Epithelial cell of esophagus (primary cell): ENCODE data around the gene HOXD13.

Source experiments
- DNase-seq: peaks from one replicate; pipeline ENCODE4 v3.0.0; 2010; ENCODE audit warnings: low read depth
- H3K4me3 ChIP-seq: 2 replicates; pipeline ENCODE4 v1.5.1; 2011; ENCODE audit warnings: mild to moderate bottlenecking, low read length, control low read depth
- TF ChIP-seq, protein P1 (sequence below): IDR thresholded peaks from 2 replicates; pipeline ENCODE4 v1.5.1; 2011; ENCODE audit warnings: low read depth, mild to moderate bottlenecking, low read length, control low read depth, inconsistent platforms; ENCODE audit not compliant: insufficient read depth; ENCODE audit errors: missing control alignments

The HOXD13 gene

DNA sequence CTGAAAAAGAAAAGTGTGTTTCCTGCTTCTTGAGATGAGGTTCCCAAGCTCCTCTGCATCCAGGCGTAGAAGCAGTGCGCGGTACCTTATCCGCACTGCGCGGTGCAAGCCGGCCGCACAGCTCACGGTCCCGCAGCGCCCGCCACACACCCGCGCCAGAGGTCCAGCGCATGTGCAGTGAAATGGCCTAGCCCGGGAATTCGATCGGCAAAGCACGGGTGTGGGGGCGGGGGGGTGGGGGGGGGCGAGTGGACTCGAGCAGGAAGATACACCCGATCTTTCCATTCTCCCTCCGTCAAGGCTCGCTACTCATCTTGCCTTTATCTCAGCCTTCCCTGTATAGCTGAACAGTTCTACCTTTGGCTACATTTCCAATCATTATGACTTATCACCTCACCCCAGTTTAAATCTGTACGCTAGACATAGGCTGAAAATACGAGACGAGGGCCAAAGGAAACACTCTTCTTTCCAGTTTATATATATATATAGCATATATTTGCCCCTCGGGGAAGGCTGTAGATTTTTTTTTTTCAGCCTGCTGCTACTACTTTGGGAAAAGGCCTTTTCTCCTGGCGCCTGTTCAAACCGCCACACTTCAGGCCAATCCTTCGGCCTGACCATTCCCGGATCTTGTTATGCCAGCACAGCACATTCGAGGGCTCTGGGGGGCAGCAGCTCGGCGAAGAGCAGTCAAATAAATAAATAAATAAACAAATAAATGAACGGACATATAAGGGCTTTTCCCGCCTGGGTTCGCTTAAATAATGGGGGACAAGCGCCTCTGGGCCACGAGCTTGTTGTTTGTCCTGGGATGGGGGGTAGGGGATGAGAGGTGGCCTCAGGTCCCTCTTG, 47.4 kb downstream of the HOXD13 start:
- DNase-seq: no peak
- no peak overlapping the region for H3K4me3 ChIP-seq

DNA sequence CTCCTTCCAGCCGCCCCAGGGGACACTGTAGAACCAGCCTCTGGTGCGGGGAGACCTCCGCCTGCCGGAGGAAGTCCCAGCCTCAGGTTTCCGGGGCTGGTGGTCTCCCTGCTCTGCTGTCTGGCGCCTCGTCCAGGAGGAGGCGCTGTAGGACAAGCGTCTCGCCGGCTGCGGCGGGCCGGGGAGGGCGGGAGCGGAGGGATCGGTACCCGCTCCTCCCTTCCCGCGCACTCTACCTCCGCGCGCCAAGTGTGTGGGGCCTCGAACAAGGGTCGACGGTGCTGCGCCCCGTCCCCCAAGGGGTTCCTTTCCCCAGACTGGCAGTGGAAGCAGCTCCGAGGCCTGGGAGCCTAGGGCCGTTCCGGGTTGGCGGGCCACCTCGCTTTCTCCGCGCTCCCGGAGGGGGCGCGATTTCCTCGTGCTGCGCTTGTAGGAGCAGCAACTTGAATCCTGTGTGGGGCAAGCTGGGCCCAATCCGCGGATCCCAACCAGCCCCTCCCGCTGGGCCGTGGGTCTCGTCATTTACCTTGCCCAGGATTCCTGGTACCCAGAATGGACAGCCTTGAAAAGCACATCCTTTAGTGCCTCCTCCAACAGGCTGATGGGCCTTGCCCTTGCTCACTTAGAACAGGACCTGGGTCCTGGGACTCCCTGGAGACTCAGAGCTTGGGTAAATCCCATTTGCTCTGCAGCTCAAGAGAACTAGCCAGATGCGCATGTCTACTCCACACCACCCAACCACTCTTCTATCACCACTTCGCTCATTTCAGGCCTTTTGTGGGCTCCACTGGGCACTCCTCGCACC, 48.2 kb downstream of the HOXD13 start:
- peak overlapping the region; percentile 33 for H3K4me3 ChIP-seq
- peak; percentile 65 for DNase-seq
- TF ChIP-seq, protein P1, sequence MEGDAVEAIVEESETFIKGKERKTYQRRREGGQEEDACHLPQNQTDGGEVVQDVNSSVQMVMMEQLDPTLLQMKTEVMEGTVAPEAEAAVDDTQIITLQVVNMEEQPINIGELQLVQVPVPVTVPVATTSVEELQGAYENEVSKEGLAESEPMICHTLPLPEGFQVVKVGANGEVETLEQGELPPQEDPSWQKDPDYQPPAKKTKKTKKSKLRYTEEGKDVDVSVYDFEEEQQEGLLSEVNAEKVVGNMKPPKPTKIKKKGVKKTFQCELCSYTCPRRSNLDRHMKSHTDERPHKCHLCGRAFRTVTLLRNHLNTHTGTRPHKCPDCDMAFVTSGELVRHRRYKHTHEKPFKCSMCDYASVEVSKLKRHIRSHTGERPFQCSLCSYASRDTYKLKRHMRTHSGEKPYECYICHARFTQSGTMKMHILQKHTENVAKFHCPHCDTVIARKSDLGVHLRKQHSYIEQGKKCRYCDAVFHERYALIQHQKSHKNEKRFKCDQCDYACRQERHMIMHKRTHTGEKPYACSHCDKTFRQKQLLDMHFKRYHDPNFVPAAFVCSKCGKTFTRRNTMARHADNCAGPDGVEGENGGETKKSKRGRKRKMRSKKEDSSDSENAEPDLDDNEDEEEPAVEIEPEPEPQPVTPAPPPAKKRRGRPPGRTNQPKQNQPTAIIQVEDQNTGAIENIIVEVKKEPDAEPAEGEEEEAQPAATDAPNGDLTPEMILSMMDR: peak; percentile 73

More for the DNA sequence above, 47.4 kb downstream of the HOXD13 start:
- TF ChIP-seq, protein P1: no peak

GRCh38 chr2:176142281-176142680, 49.8 kb downstream of the HOXD13 start:
- TF ChIP-seq, protein P1: no peak
- no peak for DNase-seq

More at GRCh38 chr2:176142281-176142680, 49.8 kb downstream of the HOXD13 start:
- no peak overlapping the region for H3K4me3 ChIP-seq
